IPS DF 6.9 (cell line): Measurements from ENCODE around the gene C9orf78.

ENCODE experiments used
- DNase-seq: peaks from one replicate; pipeline ENCODE4 v3.0.0-alpha.2; 2013; ENCODE audit warnings: low read depth, low spot score
- H3K27ac ChIP-seq: one replicate; pipeline ENCODE4 v1.5.1; 2013; ENCODE audit warnings: low read length, control low read depth
- H3K27me3 ChIP-seq: 2 replicates; pipeline ENCODE4 v1.6.1; 2013; ENCODE audit warnings: mild to moderate bottlenecking, low read length; ENCODE audit not compliant: control insufficient read depth, insufficient read depth
- H3K36me3 ChIP-seq: 2 replicates; pipeline ENCODE4 v1.6.1; 2013; ENCODE audit warnings: low read length; ENCODE audit not compliant: control insufficient read depth, insufficient read depth
- H3K4me1 ChIP-seq: 2 replicates; pipeline ENCODE4 v1.6.1; 2013; ENCODE audit warnings: low read length; ENCODE audit not compliant: control insufficient read depth, insufficient read depth
- H3K4me3 ChIP-seq: 2 replicates; pipeline ENCODE4 v1.5.1; 2013; ENCODE audit warnings: mild to moderate bottlenecking, low read length
- H3K9me3 ChIP-seq: 2 replicates; pipeline ENCODE4 v1.6.1; 2013; ENCODE audit warnings: low read length, inconsistent platforms; ENCODE audit not compliant: control insufficient read depth, insufficient read depth
- WGBS: extraction: QIAGEN DNeasy Blood & Tissue Kit; methylation state at CpG from one replicate; pipeline ENCODE4 v1.1.7; 2013; ENCODE audit warnings: mixed read lengths, missing lambda C conversion rate; ENCODE audit not compliant: insufficient read length, insufficient coverage; 5-methylcytosine and 5-hydroxymethylcytosine counted together

C9orf78 gene

DNA sequence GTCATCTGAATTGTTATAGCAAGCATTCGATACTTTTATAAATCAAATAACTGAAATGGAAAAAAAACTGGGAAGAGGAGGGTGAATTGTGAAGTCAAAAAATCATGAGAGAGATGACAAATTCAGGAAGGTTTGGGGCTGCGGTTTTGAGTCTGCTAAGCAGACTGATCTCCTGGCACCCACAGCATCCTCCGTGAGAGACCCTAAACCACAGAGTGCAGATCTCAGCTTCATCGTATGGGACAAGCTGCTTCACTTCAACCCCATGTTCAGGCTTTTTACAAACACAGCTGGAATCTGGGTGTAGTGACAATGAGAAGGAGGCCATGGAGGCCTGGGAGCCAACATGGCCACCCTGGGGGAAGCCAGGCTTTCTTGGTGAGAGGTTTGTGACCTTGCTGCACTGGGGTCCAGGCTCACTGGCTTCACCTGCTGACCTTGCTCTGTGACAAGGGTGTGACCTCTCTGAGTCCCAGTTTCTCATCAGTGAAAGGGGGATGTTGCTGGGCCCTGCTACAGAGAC lies 19.6 kb upstream of the C9orf78 start:
- Histone ChIP-seq H3K4me3 (no peak overlapping the region), H3K27me3 (no peaks in the 10 kb centered on the region), H3K36me3 (0 out of 2 replicates have a peak, but pooled peaks cover 2% of the 10 kb centered on the region), H3K9me3 (no peaks in the 10 kb centered on the region), H3K27ac (no peak overlapping the region), H3K4me1 (no peaks in the 10 kb centered on the region)
- no CpG with 5 or more reads among the region's 4 CpGs for WGBS
- no peak for DNase-seq

DNA sequence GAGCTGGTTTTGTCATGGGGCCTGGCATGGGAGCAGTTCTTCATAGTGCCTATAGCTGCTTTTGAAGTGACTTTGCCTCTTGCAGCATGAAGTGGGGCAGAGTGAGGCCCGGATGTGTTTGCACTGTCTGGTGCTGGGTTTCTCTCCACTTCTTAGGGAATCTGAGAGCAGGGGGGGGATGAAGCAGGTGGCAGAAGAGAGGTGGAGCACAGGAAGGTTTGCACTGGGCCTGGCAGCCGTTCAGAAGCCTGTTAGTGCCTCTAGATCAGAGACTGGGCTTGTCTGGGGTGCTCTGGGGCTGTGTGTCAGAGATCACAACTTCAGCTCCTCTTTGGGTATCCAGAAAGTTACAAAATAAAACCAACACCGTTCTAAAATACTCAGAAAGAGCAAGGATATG lies 18.5 kb upstream of the C9orf78 start:
- no peak overlapping the region for H3K27ac ChIP-seq

DNA sequence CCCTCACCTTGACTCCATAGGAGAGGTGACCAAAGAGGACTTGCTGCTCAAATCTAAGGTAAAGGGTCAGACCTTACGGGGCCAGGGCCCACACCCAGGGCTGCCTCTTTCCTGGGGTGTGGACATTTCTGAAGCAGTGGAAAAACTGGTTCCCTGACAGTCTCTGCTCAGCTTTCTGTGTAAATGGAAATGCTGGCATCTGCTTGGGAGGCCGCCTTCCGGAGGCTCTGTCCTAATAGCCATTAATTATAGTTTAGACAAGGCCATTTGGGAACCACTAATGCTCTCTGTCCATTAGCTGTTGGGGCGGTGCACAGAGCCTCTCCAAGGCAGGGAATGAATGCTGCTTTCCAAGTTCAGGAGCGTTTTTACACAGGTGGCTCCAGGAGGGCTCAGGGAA lies 17.5 kb upstream of the C9orf78 start:
- Histone ChIP-seq H3K36me3 (no peaks in the 10 kb centered on the region), H3K4me1 (no peaks in the 10 kb centered on the region), H3K27ac (no peak overlapping the region), H3K4me3 (no peak overlapping the region), H3K9me3 (no peaks in the 10 kb centered on the region), H3K27me3 (no peaks in the 10 kb centered on the region)
- no peak for DNase-seq
- WGBS = no CpG with 5 or more reads among the region's 5 CpGs

More for the DNA sequence above, 18.5 kb upstream of the C9orf78 start:
- no peak for DNase-seq
- Histone ChIP-seq H3K36me3 (0 out of 2 replicates have a peak, but pooled peaks cover 2% of the 10 kb centered on the region), H3K4me1 (no peaks in the 10 kb centered on the region), H3K27me3 (no peaks in the 10 kb centered on the region), H3K9me3 (no peaks in the 10 kb centered on the region), H3K4me3 (no peak overlapping the region)
- WGBS = no CpG with 5 or more reads among the region's 3 CpGs

DNA sequence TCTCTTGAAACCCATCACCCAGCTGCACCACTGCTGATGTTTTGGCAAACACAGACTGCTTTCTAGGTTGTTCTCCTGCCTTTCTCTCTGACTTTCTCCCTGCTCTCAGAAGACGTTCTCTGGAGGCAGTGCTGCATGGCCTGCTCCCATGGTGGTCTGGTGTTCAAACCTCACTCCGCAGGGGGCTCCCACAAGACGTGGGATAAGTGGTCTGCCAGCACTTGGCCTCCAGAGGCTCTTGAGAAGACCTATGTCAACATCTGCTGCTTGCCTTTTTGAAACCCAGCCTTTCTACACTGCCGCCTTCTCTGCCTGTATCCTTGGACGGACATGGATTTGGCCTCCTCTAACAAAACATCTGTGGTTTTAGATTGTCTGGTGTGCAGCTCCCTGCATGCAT lies 16.7 kb upstream of the C9orf78 start:
- WGBS = no CpG with 5 or more reads among the region's 5 CpGs

DNA sequence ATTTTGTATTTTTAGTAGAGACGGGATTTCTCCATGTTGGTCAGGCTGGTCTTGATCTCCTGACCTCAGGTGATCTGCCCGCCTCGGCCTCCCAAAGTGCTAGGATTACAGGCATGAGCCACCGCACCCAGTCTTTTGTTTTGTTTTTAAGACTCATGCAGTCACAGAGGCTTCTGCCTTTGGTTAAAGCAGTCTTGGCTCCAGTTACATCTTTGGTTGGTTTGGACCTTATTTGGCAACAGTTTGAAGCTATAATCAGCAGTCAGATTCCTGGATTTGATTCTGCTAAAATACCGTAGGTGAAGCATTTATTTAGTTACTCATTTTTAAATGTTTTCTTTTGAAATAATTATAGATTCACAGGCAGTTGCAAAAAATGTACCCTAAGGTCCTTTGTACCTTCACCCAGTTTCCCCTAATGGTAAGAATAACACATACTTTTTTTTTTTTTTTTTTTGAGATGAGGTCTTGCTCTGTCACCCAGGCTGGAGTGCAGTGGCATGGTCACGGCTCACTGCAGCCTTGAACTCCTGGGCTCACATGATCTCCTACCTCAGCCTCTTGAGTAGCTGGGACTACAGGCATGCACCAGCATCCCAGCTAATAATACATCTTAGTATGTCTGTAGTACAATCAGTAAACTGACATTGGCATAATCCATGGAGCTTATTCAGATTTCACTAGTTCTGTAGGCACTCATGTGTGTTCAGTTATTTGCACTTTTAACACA lies 15.9 kb upstream of the C9orf78 start:
- no CpG with 5 or more reads among the region's 6 CpGs for WGBS
- no peak overlapping the region for H3K4me3 ChIP-seq
- H3K9me3 ChIP-seq = no peaks in the 10 kb centered on the region
- no peak for DNase-seq
- H3K36me3 ChIP-seq = no peaks in the 10 kb centered on the region
- H3K27ac ChIP-seq = no peak overlapping the region
- no peaks in the 10 kb centered on the region for H3K27me3 ChIP-seq
- no peaks in the 10 kb centered on the region for H3K4me1 ChIP-seq

More for the DNA sequence above, 16.7 kb upstream of the C9orf78 start:
- Histone ChIP-seq H3K36me3 (no peaks in the 10 kb centered on the region), H3K4me1 (no peaks in the 10 kb centered on the region), H3K27ac (no peak overlapping the region), H3K4me3 (no peak overlapping the region), H3K9me3 (no peaks in the 10 kb centered on the region), H3K27me3 (no peaks in the 10 kb centered on the region)
- DNase-seq = no peak

DNA sequence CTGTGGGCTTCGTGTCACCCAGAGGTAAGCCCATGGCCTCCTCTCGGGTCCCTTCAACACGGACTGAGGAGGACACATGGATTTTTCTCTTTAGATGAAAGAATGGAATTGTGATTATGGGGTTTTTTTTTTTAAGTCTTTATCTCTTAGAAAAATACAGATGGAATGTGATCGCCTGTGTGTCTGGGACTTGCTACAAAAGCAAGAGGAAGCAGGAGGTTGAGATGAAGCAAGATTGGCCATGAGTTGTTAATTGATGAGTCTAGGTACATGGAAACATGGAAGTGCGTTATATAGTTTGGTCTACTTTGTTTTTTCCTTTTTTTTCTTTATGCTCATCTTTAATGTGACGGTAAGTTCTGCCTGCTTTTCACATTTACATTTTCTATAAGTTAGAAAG lies 14.8 kb upstream of the C9orf78 start:
- H3K36me3 ChIP-seq = no peaks in the 10 kb centered on the region
- no peaks in the 10 kb centered on the region for H3K9me3 ChIP-seq
- DNase-seq = no peak
- H3K4me1 ChIP-seq = no peaks in the 10 kb centered on the region
- H3K27ac ChIP-seq = no peak overlapping the region
- no peaks in the 10 kb centered on the region for H3K27me3 ChIP-seq
- WGBS = no CpG with 5 or more reads among the region's 6 CpGs
- H3K4me3 ChIP-seq = no peak overlapping the region

DNA sequence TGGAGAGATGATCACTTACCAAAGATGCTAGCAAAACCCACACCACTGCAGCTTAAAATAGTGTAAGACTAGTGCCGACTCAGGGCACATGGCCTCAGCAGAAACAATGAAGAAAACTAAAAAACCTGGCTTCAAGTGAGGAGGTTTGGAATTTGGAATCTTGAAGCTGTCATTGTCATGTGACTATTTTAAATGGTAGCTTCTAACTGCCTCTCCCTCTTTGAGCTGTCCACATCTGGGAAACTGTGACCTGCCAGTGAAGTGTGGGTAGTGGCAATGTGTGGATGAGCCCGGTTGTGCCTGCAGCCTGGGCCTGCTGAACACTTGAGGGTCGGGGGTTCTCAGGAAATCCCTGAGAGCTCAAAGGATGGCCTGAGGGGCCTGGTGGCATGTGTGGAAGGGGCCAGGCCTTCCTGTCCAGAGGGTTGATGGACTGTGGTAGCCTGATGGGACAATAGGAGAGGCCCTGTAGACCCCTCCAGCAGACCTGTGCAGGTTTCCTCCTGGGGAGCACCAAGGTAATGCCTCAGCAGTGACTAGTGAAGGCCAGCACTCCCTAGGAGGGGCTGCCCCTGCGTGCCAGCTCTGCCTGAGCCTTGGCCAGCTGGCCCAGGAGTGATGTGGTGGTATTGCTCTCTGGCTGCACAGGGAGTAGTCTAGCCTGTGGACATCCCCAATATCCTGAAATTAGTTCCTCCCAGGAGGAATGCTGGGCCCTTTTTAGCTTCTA lies 13.8 kb upstream of the C9orf78 start:
- Histone ChIP-seq H3K36me3 (no peaks in the 10 kb centered on the region), H3K4me1 (no peaks in the 10 kb centered on the region), H3K4me3 (no peak overlapping the region), H3K9me3 (no peaks in the 10 kb centered on the region), H3K27me3 (no peaks in the 10 kb centered on the region), H3K27ac (no peak overlapping the region)
- WGBS = no CpG with 5 or more reads among the region's 4 CpGs
- no peak for DNase-seq

DNA sequence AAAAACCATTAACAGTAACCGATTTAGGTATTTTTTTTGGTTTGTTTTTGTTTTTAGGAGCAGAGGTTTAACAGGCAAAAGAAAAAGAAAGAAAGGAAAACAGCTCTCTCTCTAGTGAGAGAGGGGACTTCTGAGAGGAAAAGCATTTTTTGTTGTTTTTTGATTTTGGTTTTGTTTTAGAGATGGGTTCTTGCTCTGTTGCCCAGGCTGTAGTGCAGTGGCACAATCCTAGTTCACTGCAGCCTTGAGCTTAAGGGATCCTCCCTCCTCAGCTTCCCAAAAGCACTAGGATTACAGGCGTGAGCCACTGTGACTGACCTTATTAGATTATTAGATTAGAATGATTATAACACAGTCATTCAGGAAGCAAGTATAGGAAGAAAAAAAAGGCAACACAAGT lies 10.3 kb upstream of the C9orf78 start:
- WGBS = no CpG with 5 or more reads among the region's 2 CpGs
- no peaks in the 10 kb centered on the region for H3K9me3 ChIP-seq
- DNase-seq = no peak
- H3K27ac ChIP-seq = no peak overlapping the region
- H3K36me3 ChIP-seq = no peaks in the 10 kb centered on the region
- H3K27me3 ChIP-seq = no peaks in the 10 kb centered on the region
- no peak overlapping the region for H3K4me3 ChIP-seq
- no peaks in the 10 kb centered on the region for H3K4me1 ChIP-seq

DNA sequence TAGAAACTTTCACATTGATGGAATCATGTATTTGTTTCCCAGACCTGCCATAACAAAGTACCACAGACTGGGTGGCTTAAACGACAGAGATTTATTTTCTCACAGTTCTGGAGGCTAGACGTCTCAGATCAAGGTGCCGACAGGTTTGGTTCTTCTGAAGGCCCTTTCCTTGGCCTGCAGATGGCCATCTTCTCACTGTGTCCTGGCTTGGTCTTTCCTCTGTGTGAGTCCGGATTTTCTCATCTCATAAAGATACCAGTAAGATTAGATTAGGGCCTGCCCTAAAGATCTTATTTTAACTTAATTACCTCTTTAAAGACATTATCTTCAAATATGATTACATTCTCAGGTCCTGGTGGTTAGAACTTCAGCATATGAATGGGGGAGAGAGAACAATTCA lies 6.0 kb upstream of the C9orf78 start:
- Histone ChIP-seq H3K4me1 (peaks cover 7% of the 10 kb centered on the region; the same call in 1 of the 2 replicates), H3K36me3 (no peaks in the 10 kb centered on the region), H3K27me3 (no peaks in the 10 kb centered on the region), H3K27ac (no peak overlapping the region), H3K4me3 (no peak overlapping the region), H3K9me3 (no peaks in the 10 kb centered on the region)
- WGBS = no CpG with 5 or more reads among the region's 4 CpGs
- DNase-seq = no peak

DNA sequence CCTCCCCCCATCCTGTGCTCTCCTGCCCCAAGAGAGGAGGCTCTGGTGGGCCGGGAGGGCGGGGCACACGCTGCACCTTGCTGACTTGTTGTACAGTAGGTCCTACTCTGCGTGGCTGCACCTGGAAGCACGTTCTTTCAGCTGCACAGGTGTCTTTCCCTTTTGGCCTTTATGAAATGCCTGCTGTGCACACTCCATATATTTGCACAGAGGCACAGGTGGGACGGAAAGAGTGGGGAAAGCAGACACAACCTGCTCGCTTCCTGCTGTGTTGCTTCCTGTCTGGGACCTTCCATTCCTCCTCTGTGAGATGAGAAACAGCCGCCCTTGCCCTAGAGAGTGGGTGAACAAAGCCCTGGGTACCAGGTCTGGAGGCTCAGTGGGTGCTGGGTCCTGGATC lies 5.0 kb upstream of the C9orf78 start:
- no CpG with 5 or more reads among the region's 8 CpGs for WGBS
- Histone ChIP-seq H3K4me1 (peaks cover 7% of the 10 kb centered on the region; the same call in 1 of the 2 replicates), H3K27me3 (no peaks in the 10 kb centered on the region), H3K36me3 (no peaks in the 10 kb centered on the region), H3K9me3 (no peaks in the 10 kb centered on the region), H3K27ac (no peak overlapping the region), H3K4me3 (no peak overlapping the region)
- DNase-seq = no peak
